Spleen (tissue), 11 donors: ENCODE measurements around the gene BLID. TPM values are rescaled to one million over a fixed set of nuclear protein-coding genes. Genes with fewer than 3 reads are reported as not detected.

Experiments used
- DNase-seq: peaks from one replicate; pipeline ENCODE4 v3.0.0-alpha.2; 2020
- H3K27ac ChIP-seq, 8 donors: fragments of 200-600 bp; sonication (generic) in 7 of 8; 1 replicate in 4 of 8; 2 replicates in 4 of 8; pipeline versions ENCODE4 v1.5.0 to v1.8.0; 2016 to 2021; ENCODE audit warnings: inconsistent platforms in 4 of 8, mild to moderate bottlenecking in 4 of 8, moderate library complexity in 1 of 8
- H3K27me3 ChIP-seq, 7 donors: fragments of 200-600 bp; sonication (generic) in 6 of 7; replicated peaks in 1 of 7; 1 replicate in 4 of 7; 2 replicates in 3 of 7; pipeline versions ENCODE4 v1.5.0 to v1.8.0; 2016 to 2021; ENCODE audit warnings: inconsistent platforms in 3 of 7, mild to moderate bottlenecking in 1 of 7
- H3K36me3 ChIP-seq, 6 donors: fragments of 200-600 bp; sonication (generic) in 5 of 6; 1 replicate in 4 of 6; 2 replicates in 2 of 6; pipeline versions ENCODE4 v1.5.0 to v1.8.0; 2016 to 2021; ENCODE audit warnings: inconsistent platforms in 2 of 6
- H3K4me1 ChIP-seq, 6 donors: fragments of 200-600 bp; sonication (generic) in 5 of 6; 1 replicate in 3 of 6; 2 replicates in 3 of 6; pipeline versions ENCODE4 v1.5.0 to v1.8.0; 2016 to 2021; ENCODE audit warnings: inconsistent platforms in 3 of 6
- H3K4me3 ChIP-seq, 8 donors: fragments of 200-600 bp; sonication (generic) in 7 of 8; 1 replicate in 4 of 8; 2 replicates in 4 of 8; pipeline versions ENCODE4 v1.5.0 to v1.8.0; 2016 to 2021; ENCODE audit warnings: inconsistent platforms in 4 of 8, mild to moderate bottlenecking in 4 of 8, moderate library complexity in 2 of 8
- H3K9me3 ChIP-seq, 8 donors: fragments of 200-600 bp; sonication (generic) in 7 of 8; 1 replicate in 4 of 8; 2 replicates in 4 of 8; pipeline versions ENCODE4 v1.5.0 to v1.8.0; 2016 to 2021; ENCODE audit warnings: inconsistent platforms in 4 of 8
- POLR2A ChIP-seq, 3 donors: fragments of 450-650 bp; IDR thresholded peaks; one replicate each; pipeline ENCODE4 v1.5.1; 2017; ENCODE audit warnings: antibody characterized with exemption in 3 of 3, mild to moderate bottlenecking in 1 of 3
- POLR2AphosphoS5 ChIP-seq, 3 donors: sonication (generic); formaldehyde crosslinking; IDR thresholded peaks; one replicate each; pipeline ENCODE4 v1.5.1; 2017; ENCODE audit warnings: antibody characterized with exemption in 3 of 3
- WGBS, 5 donors: extraction: QIAGEN DNeasy Blood & Tissue Kit in 3 of 5; methylation state at CpG; one replicate each; pipeline versions ENCODE4 v1.1.5 to v1.1.7; 2013 to 2018; 5-methylcytosine and 5-hydroxymethylcytosine counted together
- intact Hi-C: fragments of 100-400 bp; cut with DNase I; formaldehyde crosslinking; loops from one replicate; pipeline ENCODE4 v1.15.0; 2023; ENCODE audit warnings: low total_unique reads
- polyA plus RNA-seq, 3 donors: library from polyadenylated mRNA; stranded (reverse); fragments of 200-250 nt; gene quantifications; one replicate each; pipeline ENCODE4 v1.2.1, GENCODE V29; 2013
- total RNA-seq, 7 donors: library from RNA; depleted of rRNA in 3 of 7; stranded (reverse); fragments of >200 nt in 3 of 7; fragmentation: NEBNext Ultra II Directional in 4 of 7; extraction: Animal tissue kit (Norgen Biotek cat#: 25700) in 4 of 7; gene quantifications; one replicate each; pipeline versions ENCODE4 v1.1.0 to v1.2.1, GENCODE V29; 2016 to 2021
- TF ChIP-seq, protein P1 (sequence below), 11 experiments: fragments of 200-600 bp in 7 of 11; fragments of 450-650 bp in 4 of 11; sonication (generic) in 4 of 11; IDR thresholded peaks in 8 of 11; conservative IDR thresholded peaks in 3 of 11; 1 replicate in 7 of 11; 2 replicates in 4 of 11; pipeline versions ENCODE4 v1.4.0 to v1.8.0; 2016 to 2021; ENCODE audit warnings: antibody characterized with exemption in 11 of 11, inconsistent platforms in 4 of 11, mild to moderate bottlenecking in 1 of 11
- donor health status: healthy with polysubstance abuse.
- donor health status: DM: no; HTN: no; CAD: no; lungs with moderate emphysema.
- donor health status: DM: no; HTN: no; CAD: no.
- donor health status: Bipolar disorder and iron deficiency.
- donor health status: healthy.
- donor health status: DM: no; HTN: no; CAD: no.
- donor health status: DM: yes; HTN: yes; CAD: no.

Gene BLID
- total and polyA plus RNA-seq, 10 donors = 0.61 to 0.64 TPM; not detected in 8

DNA sequence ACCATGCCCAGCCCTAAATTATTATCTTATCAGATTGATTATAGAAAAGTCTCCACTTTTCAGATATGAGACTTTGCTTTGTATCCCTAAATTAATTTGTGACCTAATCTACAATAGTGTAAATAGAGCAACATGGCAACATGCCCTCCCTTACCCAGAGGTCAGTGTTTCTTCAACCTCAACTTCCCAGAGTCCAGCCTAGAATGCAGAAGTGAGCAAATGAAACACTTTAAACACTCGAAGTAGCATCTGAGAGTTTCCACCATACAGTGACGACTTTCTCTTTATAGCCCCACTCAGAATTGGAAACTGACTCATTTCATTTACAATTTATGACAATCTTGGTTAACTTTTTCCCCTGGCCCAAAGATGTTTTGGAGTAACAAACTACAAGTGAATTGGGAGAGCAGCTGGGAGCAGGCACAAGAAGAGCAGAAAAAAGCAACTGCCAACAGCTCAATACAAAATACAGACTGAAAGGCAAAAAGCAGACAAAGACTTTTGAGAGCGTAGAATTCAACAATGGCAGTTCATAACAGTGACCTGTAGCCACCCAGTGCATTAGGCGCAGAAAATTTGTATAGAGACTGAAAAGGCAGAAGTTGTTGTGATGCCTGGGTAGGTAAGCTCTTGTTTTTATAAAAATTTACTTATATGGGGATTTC lies 10.1 kb upstream of the BLID start:
- Histone ChIP-seq H3K27me3 (no peaks in the 10 kb centered on the region), H3K36me3 (no peaks in the 10 kb centered on the region), H3K4me3 (no peak overlapping the region), H3K4me1 (no peaks in the 10 kb centered on the region), H3K9me3 (no peaks in the 10 kb centered on the region), H3K27ac (no peak overlapping the region)
- no peak for DNase-seq
- TF ChIP-seq POLR2A (IDR thresholded peaks at IDR 0.05) (no peak), POLR2AphosphoS5 (IDR thresholded peaks at IDR 0.05) (no peak)
- TF ChIP-seq, protein P1, sequence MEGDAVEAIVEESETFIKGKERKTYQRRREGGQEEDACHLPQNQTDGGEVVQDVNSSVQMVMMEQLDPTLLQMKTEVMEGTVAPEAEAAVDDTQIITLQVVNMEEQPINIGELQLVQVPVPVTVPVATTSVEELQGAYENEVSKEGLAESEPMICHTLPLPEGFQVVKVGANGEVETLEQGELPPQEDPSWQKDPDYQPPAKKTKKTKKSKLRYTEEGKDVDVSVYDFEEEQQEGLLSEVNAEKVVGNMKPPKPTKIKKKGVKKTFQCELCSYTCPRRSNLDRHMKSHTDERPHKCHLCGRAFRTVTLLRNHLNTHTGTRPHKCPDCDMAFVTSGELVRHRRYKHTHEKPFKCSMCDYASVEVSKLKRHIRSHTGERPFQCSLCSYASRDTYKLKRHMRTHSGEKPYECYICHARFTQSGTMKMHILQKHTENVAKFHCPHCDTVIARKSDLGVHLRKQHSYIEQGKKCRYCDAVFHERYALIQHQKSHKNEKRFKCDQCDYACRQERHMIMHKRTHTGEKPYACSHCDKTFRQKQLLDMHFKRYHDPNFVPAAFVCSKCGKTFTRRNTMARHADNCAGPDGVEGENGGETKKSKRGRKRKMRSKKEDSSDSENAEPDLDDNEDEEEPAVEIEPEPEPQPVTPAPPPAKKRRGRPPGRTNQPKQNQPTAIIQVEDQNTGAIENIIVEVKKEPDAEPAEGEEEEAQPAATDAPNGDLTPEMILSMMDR (IDR thresholded peaks at IDR 0.05 in 8 of 11, conservative IDR thresholded peaks at IDR 0.05 in 3 of 11) = no peak
- 65 to 83% (median 72%) methylated on average over 4 of the region's 4 CpGs for WGBS, 5 donors
- intact Hi-C loops = no loop called here

DNA sequence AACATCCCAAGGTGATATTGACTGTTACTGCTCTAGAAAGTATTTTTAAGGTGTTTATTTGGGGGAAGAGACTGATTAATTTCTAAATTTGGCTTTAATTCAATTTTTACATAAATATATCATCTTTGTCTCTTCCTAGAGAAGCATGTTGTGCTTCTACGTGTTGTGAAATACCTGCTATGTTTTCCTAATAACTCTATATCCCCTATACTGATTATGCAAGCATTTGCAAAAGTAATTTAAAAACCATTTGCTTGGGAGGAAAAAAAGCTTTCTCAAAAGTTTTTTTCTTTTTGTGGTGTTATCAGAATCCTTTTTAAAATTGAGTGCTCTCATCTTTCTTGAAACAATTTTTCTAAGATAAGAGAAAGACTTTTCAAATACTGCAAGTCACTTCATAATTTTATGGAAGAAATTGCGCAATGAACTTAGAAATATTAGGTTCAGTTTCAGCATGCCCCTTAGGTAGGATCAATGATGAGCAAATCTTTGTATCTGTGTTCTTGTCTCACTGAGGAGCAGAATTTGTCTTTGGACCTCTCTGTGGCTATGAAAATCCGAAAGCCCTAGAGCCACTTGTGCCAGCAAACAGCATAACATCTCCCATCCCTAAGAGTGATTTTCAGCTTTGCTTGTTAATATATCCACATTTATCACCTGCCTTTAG lies 7.4 kb upstream of the BLID start:
- H3K27ac ChIP-seq = no peak overlapping the region
- DNase-seq = no peak
- intact Hi-C loops = no loop called here
- TF ChIP-seq POLR2AphosphoS5 (IDR thresholded peaks at IDR 0.05) = no peak
- TF ChIP-seq, protein P1 (IDR thresholded peaks at IDR 0.05 in 8 of 11, conservative IDR thresholded peaks at IDR 0.05 in 3 of 11) = no peak
- TF ChIP-seq POLR2A (IDR thresholded peaks at IDR 0.05) = no peak
- no peaks in the 10 kb centered on the region for H3K27me3 ChIP-seq
- WGBS, 5 donors = 74 to 87% (median 85%) methylated on average over 3 of the region's 3 CpGs
- no peaks in the 10 kb centered on the region for H3K4me1 ChIP-seq
- H3K4me3 ChIP-seq = no peak overlapping the region
- H3K9me3 ChIP-seq = no peaks in the 10 kb centered on the region
- no peaks in the 10 kb centered on the region for H3K36me3 ChIP-seq

DNA sequence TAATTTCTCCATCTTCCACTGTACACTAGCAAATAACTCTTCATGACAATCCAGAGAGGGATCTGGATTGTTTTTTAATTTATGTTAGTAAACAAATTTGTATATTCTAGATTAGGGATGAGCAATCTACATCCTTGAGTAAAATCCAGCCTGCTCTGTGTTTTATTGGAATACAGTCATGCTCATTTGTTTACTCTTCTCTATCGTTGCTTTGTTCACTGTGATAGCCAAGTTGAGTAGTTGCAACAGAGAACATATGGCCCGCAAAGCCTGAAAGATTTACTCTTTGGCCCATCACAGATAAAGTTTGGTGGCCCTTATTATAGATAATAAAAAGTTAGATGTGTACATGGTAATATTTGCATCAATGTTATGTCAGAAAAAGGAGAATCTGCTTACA lies 6.2 kb upstream of the BLID start:
- no peaks in the 10 kb centered on the region for H3K4me1 ChIP-seq
- 81 to 91% (median 91%) methylated on average over 2 of the region's 2 CpGs for WGBS, 5 donors
- DNase-seq = no peak
- H3K36me3 ChIP-seq = no peaks in the 10 kb centered on the region
- intact Hi-C loops = no loop called here
- no peak overlapping the region for H3K4me3 ChIP-seq
- TF ChIP-seq, protein P1 (IDR thresholded peaks at IDR 0.05 in 8 of 11, conservative IDR thresholded peaks at IDR 0.05 in 3 of 11) = no peak
- TF ChIP-seq POLR2AphosphoS5 (IDR thresholded peaks at IDR 0.05) (no peak), POLR2A (IDR thresholded peaks at IDR 0.05) (no peak)
- no peaks in the 10 kb centered on the region for H3K27me3 ChIP-seq
- no peaks in the 10 kb centered on the region for H3K9me3 ChIP-seq
- no peak overlapping the region for H3K27ac ChIP-seq

DNA sequence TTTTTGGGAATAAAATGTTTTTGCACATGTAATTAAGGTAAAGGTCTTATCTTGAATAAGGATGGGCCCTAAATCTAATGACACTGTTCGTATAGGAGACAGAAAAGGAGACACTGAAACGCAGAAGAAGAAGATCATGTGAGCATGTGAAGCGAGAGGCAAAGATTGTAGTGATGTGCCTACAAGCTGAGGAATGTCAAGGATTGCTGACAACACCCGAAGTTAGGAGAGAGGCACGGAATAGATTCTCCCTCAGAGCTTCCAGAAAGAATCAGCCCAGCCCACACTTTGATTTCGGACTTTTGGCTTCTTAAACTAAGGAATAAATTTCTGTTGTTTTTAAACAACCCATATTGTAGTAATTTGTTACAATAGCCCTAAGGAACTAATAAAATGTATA lies 4.1 kb upstream of the BLID start:
- DNase-seq = no peak
- TF ChIP-seq POLR2A (IDR thresholded peaks at IDR 0.05) (no peak), POLR2AphosphoS5 (IDR thresholded peaks at IDR 0.05) (no peak)
- TF ChIP-seq, protein P1 (IDR thresholded peaks at IDR 0.05 in 8 of 11, conservative IDR thresholded peaks at IDR 0.05 in 3 of 11) = no peak
- Histone ChIP-seq H3K4me3 (no peak overlapping the region), H3K27me3 (no peaks in the 10 kb centered on the region), H3K4me1 (no peaks in the 10 kb centered on the region), H3K27ac (no peak overlapping the region), H3K36me3 (no peaks in the 10 kb centered on the region), H3K9me3 (no peaks in the 10 kb centered on the region)
- intact Hi-C loops = no loop called here
- 82 to 92% (median 90%) methylated on average over 6 of the region's 6 CpGs for WGBS, 5 donors
